Activated gamma-delta T cell (primary cell): Measurements from ENCODE around the gene UFD1.

Source experiments
- DNase-seq: peaks from one replicate; lab custom pipeline; 2025; lab: John Stamatoyannopoulos, UW

UFD1 gene

GRCh38 chr22:19429950-19430889, 48.8 kb downstream of the UFD1 start:
- DNase-seq = no peak

GRCh38 chr22:19424186-19424500, 54.9 kb downstream of the UFD1 start:
- DNase-seq = no peak

- DNase-seq = no peak
Measured at GRCh38 chr22:19422440-19423301, 56.3 kb downstream of the UFD1 start.

- DNase-seq = no peak
Measured at GRCh38 chr22:19420321-19420720, 58.7 kb downstream of the UFD1 start.

- DNase-seq = no peak
Measured at GRCh38 chr22:19419464-19420178, 59.4 kb downstream of the UFD1 start.

GRCh38 chr22:19419086-19419463, 59.9 kb downstream of the UFD1 start:
- DNase-seq = no peak

- DNase-seq = no peak
Measured at GRCh38 chr22:19412923-19413322, 66.1 kb downstream of the UFD1 start.

- DNase-seq = no peak
Measured at GRCh38 chr22:19412478-19412877, 66.5 kb downstream of the UFD1 start.

- DNase-seq = no peak
Measured at GRCh38 chr22:19411690-19412045, 67.3 kb downstream of the UFD1 start.

GRCh38 chr22:19410941-19411689, 67.9 kb downstream of the UFD1 start:
- DNase-seq = no peak

GRCh38 chr22:19407649-19408606, 71.1 kb downstream of the UFD1 start:
- no peak for DNase-seq

GRCh38 chr22:19406846-19407245, 72.1 kb downstream of the UFD1 start:
- DNase-seq = no peak

GRCh38 chr22:19406281-19406811, 72.6 kb downstream of the UFD1 start:
- DNase-seq = no peak

GRCh38 chr22:19405652-19406051, 73.3 kb downstream of the UFD1 start:
- DNase-seq = no peak

- DNase-seq = no peak
Measured at GRCh38 chr22:19405133-19405532, 73.9 kb downstream of the UFD1 start.

GRCh38 chr22:19404676-19405075, 74.3 kb downstream of the UFD1 start:
- no peak for DNase-seq

GRCh38 chr22:19402642-19403191, 76.3 kb downstream of the UFD1 start:
- no peak for DNase-seq

GRCh38 chr22:19401483-19401882, 77.5 kb downstream of the UFD1 start:
- no peak for DNase-seq

GRCh38 chr22:19400881-19401280, 78.1 kb downstream of the UFD1 start:
- no peak for DNase-seq
